Measurements from ENCODE around the gene DDC. TPM values are rescaled to one million over a fixed set of nuclear protein-coding genes. Genes with fewer than 3 reads are reported as not detected.

DDC gene
- total RNA-seq, 1 donor from 2014 or later, result not detected

GRCh38 chr7:50607524-50608125 is 42.4 kb upstream of the DDC start:
- no peak overlapping the region for H3K27ac Mint-ChIP-seq (ENCODE audit: unreplicated experiment)

GRCh38 chr7:50605059-50605458 is 39.9 kb upstream of the DDC start:
- H3K36me3 Mint-ChIP-seq (ENCODE audit: low read depth), result peaks cover 32% of the 10 kb centered on the region
- H3K9me3 Mint-ChIP-seq (ENCODE audit: low read depth), result no peaks in the 10 kb centered on the region
- no peak for DNase-seq (ENCODE audit: low spot score)
- no peak for TF ChIP-seq CTCF (IDR thresholded peaks at IDR 0.05)
- no peak overlapping the region for H3K27ac Mint-ChIP-seq (ENCODE audit: unreplicated experiment)
- no peaks in the 10 kb centered on the region for H3K27me3 Mint-ChIP-seq (ENCODE audit: low read depth)
- H3K4me1 Mint-ChIP-seq (ENCODE audit: low read depth), result no peaks in the 10 kb centered on the region
- no peak overlapping the region for H3K4me3 Mint-ChIP-seq (ENCODE audit: unreplicated experiment)

More at GRCh38 chr7:50607524-50608125, 42.4 kb upstream of the DDC start:
- no peaks in the 10 kb centered on the region for H3K9me3 Mint-ChIP-seq (ENCODE audit: low read depth)
- TF ChIP-seq CTCF (IDR thresholded peaks at IDR 0.05), result no peak
- no peak overlapping the region for H3K4me3 Mint-ChIP-seq (ENCODE audit: unreplicated experiment)
- no peak for DNase-seq (ENCODE audit: low spot score)
- peaks cover 34% of the 10 kb centered on the region for H3K36me3 Mint-ChIP-seq (ENCODE audit: low read depth)
- H3K4me1 Mint-ChIP-seq (ENCODE audit: low read depth), result no peaks in the 10 kb centered on the region
- no peaks in the 10 kb centered on the region for H3K27me3 Mint-ChIP-seq (ENCODE audit: low read depth)

GRCh38 chr7:50603287-50603686 is 38.1 kb upstream of the DDC start:
- peaks cover 36% of the 10 kb centered on the region for H3K36me3 Mint-ChIP-seq (ENCODE audit: low read depth)
- H3K27me3 Mint-ChIP-seq (ENCODE audit: low read depth), result no peaks in the 10 kb centered on the region
- H3K27ac Mint-ChIP-seq (ENCODE audit: unreplicated experiment), result no peak overlapping the region
- TF ChIP-seq CTCF (IDR thresholded peaks at IDR 0.05), result no peak
- no peaks in the 10 kb centered on the region for H3K4me1 Mint-ChIP-seq (ENCODE audit: low read depth)
- no peaks in the 10 kb centered on the region for H3K9me3 Mint-ChIP-seq (ENCODE audit: low read depth)
- no peak for DNase-seq (ENCODE audit: low spot score)
- H3K4me3 Mint-ChIP-seq (ENCODE audit: unreplicated experiment), result no peak overlapping the region

- no peaks in the 10 kb centered on the region for H3K4me1 Mint-ChIP-seq (ENCODE audit: low read depth)
- no peak for DNase-seq (ENCODE audit: low spot score)
- H3K36me3 Mint-ChIP-seq (ENCODE audit: low read depth), result peaks cover 37% of the 10 kb centered on the region
- TF ChIP-seq CTCF (IDR thresholded peaks at IDR 0.05), result no peak
- no peaks in the 10 kb centered on the region for H3K27me3 Mint-ChIP-seq (ENCODE audit: low read depth)
- no peak overlapping the region for H3K4me3 Mint-ChIP-seq (ENCODE audit: unreplicated experiment)
- H3K27ac Mint-ChIP-seq (ENCODE audit: unreplicated experiment), result no peak overlapping the region
- H3K9me3 Mint-ChIP-seq (ENCODE audit: low read depth), result no peaks in the 10 kb centered on the region
These were observed 34.2 kb upstream of the DDC start for GRCh38 chr7:50599385-50599784.

- no peak for TF ChIP-seq CTCF (IDR thresholded peaks at IDR 0.05)
- no peak for DNase-seq (ENCODE audit: low spot score)
- Mint-ChIP-seq H3K4me1 (ENCODE audit: low read depth) (no peaks in the 10 kb centered on the region), H3K27me3 (ENCODE audit: low read depth) (no peaks in the 10 kb centered on the region), H3K4me3 (ENCODE audit: unreplicated experiment) (no peak overlapping the region), H3K36me3 (ENCODE audit: low read depth) (peaks cover 35% of the 10 kb centered on the region), H3K9me3 (ENCODE audit: low read depth) (no peaks in the 10 kb centered on the region), H3K27ac (ENCODE audit: unreplicated experiment) (no peak overlapping the region)
These were observed 33.5 kb upstream of the DDC start for GRCh38 chr7:50598460-50599343.
